Frontal cortex (tissue), 4 donors: ENCODE measurements around the gene SLAMF7. TPM values are rescaled to one million over a fixed set of nuclear protein-coding genes. Genes with fewer than 3 reads are reported as not detected.

ENCODE experiments used
- DNase-seq, 2 donors: peaks; one replicate each; pipeline ENCODE4 v3.0.0; 2012; ENCODE audit warnings: low spot score in 2 of 2
- FAIRE-seq: peaks from 2 replicates; lab custom pipeline; 2012; peaks lifted over from hg19 to GRCh38; lab: Jason Lieb, UNC
- total RNA-seq: library from RNA; depleted of rRNA; stranded (reverse); fragments of >200 nt; gene quantifications from one replicate; pipeline ENCODE4 v1.2.3, GENCODE V29; 2014
- donor health status: control.
- donor health status: control.
- donor health status: control.

The SLAMF7 gene
- total RNA-seq, 1 donor from 2014 or later: not detected

DNA sequence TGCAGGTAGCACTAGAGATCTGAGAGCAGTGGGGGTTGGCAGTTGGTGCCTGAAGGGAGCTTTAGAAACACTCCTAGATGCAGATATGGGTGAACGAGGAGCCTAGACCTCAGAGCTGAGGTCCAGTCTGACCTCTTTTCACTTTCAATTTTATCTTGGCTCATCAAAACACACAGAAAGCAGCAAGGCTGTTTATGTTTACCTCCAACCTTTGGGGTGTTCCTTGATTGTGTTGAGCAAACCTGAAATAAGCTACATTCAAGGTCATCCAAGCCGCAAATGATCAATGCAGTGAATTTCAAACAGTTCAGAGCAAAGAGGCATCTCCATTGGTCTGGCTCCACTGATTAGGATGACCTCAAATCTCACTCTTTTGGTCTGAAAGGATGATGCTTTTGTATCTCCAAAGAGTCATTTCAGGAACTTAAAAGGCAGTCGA, 58.2 kb downstream of the SLAMF7 start:
- DNase-seq (no peak), FAIRE-seq (no peak)

DNA sequence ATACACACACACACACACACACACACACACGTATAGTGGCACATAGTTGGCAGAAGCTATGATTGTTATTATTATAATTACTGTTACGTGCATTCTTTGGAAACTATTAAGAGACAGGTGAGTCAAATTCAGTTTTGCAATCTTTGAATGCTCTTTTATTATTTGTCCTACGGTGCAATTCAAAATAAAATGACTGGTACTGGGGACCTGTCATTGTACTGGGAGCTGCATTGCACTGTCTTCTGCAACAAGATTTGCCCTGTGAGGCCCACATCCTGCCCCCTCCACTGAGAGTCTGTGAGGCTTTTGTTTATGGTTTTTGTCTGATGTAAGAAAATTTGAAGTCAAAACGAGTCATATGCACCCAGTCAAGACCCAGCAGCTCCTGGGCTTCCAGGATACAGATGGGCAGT, 58.8 kb downstream of the SLAMF7 start:
- DNase-seq (no peak), FAIRE-seq (no peak)

DNA sequence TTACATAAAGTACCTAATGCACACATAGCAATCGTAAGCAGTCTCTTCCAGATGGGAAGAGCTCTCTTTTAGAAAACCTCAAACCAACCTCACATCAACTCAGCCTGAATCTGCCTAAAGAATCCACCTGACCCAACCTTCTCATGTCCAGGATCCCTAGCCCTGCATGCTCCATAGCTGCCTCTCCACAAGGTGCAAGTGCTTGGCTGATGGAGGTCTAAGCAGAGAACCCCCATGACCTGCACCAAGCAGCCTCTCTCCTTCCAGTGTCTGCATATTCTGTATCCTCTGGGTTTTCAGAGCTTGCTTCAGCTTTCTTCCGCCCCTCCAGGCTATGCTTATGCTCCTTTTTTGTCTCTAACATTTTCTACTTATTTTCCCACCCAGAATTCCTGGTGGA, 59.4 kb downstream of the SLAMF7 start:
- FAIRE-seq (no peak), DNase-seq (no peak)

DNA sequence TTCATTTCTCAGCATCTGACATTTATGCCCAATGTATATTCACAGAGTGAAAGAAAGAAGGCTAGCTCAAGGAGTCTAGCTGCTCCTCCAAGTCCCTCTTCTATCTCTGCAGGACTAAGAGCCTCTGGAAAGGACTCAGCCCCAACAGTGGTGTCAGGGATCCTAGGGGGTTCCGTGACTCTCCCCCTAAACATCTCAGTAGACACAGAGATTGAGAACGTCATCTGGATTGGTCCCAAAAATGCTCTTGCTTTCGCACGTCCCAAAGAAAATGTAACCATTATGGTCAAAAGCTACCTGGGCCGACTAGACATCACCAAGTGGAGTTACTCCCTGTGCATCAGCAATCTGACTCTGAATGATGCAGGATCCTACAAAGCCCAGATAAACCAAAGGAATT, 60.6 kb downstream of the SLAMF7 start:
- no peak for DNase-seq
- no peak for FAIRE-seq

DNA sequence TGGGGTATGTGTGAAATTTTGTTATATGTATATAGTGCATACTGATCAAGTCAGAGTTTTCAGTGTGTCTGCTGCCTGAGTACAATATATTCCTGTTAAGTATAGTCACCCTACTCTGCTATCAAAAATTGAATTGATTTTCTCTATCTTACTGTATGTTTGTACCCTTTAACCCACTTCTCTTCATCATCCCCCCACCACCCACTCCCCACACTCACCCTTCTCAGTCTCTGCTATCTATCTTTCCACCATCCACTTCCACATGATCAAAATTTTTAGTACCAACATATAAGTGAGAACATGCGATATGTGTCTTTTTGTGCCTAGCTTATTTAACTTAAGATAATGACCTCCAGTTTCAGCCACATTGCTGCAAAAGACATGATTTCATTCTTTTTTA, 61.1 kb downstream of the SLAMF7 start:
- no peak for DNase-seq
- FAIRE-seq: no peak

DNA sequence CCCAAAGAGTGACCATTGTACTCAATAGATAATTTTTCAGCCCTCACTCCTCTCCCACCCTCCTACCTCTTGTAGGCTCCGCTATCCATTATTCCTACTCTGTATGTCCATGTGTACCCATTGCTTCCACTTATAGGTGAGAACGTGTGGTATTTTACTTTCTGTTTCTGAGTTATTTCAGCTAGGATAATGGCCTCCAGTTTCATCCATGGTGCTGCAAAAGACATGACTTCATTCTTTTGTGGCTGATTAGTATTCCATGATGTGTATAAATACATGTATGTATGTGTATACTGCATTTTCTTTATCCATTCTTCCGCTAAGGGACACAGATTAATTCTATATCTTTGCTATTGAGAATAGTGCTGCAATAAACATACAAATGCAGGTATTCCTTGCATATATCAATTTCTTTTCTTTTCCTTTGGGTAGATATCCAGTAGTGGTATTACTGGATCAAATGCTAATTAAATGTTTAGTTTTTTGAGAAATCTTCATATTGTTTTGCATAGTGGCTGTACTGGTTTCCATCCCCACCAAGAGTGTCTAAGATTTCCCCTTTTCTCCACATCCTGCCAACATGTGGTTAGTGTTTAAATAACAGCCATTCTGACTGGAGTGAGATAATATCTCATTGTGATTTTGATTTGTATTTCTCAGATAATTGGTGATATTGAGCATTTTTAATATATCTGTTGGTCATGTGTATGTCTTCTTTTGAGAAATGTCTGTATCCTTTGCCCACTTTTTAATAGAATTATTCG, 61.8 kb downstream of the SLAMF7 start:
- FAIRE-seq (no peak), DNase-seq (no peak)

DNA sequence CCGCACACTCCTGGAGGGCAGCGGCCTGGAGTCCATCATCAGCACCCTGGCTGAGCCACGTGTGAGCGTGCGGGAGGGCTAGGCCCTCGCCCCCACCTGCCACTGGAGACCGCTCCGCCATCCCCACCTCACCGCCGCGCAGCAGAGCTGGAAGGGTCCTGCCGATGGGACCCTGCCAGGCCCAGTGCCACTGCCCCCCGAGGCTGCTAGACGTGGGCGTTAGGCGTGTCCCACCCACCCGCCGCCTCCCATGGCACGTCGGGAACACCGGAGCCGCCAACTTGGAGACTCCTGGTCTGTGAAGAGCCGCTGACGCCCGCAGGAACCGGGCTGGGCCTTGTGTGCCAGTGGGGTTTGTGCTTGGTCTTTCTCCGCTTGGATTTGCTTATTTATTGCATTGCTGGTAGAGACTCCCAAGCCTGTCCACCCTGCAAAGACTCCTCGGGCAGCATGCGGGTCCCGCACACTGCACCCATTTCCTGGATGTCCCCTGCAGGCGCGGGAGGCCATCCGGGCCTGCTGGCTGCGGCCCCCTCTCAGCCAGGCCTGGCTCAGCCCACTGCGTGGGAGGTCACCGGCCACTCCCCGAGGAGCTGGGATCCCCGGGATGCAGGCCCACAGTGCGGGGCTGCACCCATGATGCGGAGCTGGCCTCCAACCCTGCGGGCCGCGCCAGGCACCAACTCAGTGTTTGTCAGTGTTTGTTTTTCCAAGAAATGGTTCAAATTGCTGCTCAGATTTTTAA, 63.0 kb downstream of the SLAMF7 start:
- no peak for DNase-seq
- no peak for FAIRE-seq

Other genes starting within 250 kb of the SLAMF7 start
- gene SLAMF6, start 216.0 kb upstream of the SLAMF7 start, total RNA-seq: under 0.01 TPM
- 1.6 TPM for gene CD84, start 159.8 kb upstream of the SLAMF7 start, total RNA-seq
- gene SLAMF1, start 92.2 kb upstream of the SLAMF7 start, total RNA-seq: not detected
- gene CD48, start 27.4 kb upstream of the SLAMF7 start, total RNA-seq: 0.82 TPM
- not detected for gene LY9, start 56.9 kb downstream of the SLAMF7 start, total RNA-seq
- not detected for gene CD244, start 123.6 kb downstream of the SLAMF7 start, total RNA-seq
- not detected for gene ITLN1, start 145.9 kb downstream of the SLAMF7 start, total RNA-seq
- not detected for gene ITLN2, start 215.6 kb downstream of the SLAMF7 start, total RNA-seq